Caco-2 (cell line): ENCODE results near the gene HES5. TPM values are rescaled to one million over a fixed set of nuclear protein-coding genes. Genes with fewer than 3 reads are reported as not detected.

Experiments
- BruUV-seq: library from RNA; stranded (reverse); fragments of 400-500 nt; replicated peaks from 2 replicates; lab custom pipeline; 2021; lab: Mats Ljungman, UMichigan
- CTCF ChIA-PET: fragments of 300-600 bp; sonication (Branson Sonifier 250); formaldehyde crosslinking; loops from one replicate; lab custom pipeline; 2022; ENCODE audit warnings: antibody characterized with exemption; lab: Charles Lee
- POLR2A ChIA-PET: fragments of 300-600 bp; sonication (Branson Sonifier 250); formaldehyde crosslinking; loops from one replicate; lab custom pipeline; 2022; ENCODE audit warnings: antibody characterized with exemption; lab: Charles Lee
- DNase-seq, 2 experiments: peaks; one replicate each; pipeline versions ENCODE4 v3.0.0 to v3.0.0-alpha.2; 2020 to 2022
- H3K27me3 ChIP-seq: replicated peaks from 2 replicates; pipeline ENCODE4 v1.6.0; 2011; ENCODE audit warnings: low read length; ENCODE audit not compliant: control insufficient read depth, insufficient read depth
- H3K36me3 ChIP-seq: 2 replicates; pipeline ENCODE4 v1.5.1; 2011; ENCODE audit warnings: low read length; ENCODE audit not compliant: control insufficient read depth, insufficient read depth
- H3K4me1 ChIP-seq: fragments of 250-450 bp; sonication (Bioruptor Pico); 2 replicates; pipeline ENCODE4 v1.5.1; 2020; ENCODE audit warnings: mild to moderate bottlenecking
- H3K4me3 ChIP-seq: 2 replicates; pipeline ENCODE4 v1.5.1; 2011; ENCODE audit warnings: low read depth, mild to moderate bottlenecking, control low read depth, low read length
- H3K9me3 ChIP-seq: fragments of 250-450 bp; sonication (Bioruptor Pico); 2 replicates; pipeline ENCODE4 v1.5.1; 2020; ENCODE audit warnings: mild to moderate bottlenecking, moderate library complexity
- H3K27ac Mint-ChIP-seq: one replicate; pipeline ENCODE4 v1.8.0; 2022; ENCODE audit warnings: mixed read lengths; ENCODE audit not compliant: unreplicated experiment
- H3K27me3 Mint-ChIP-seq: one replicate; pipeline ENCODE4 v1.8.0; 2022; ENCODE audit warnings: mixed read lengths; ENCODE audit not compliant: insufficient read depth, unreplicated experiment
- H3K36me3 Mint-ChIP-seq: one replicate; pipeline ENCODE4 v1.8.0; 2022; ENCODE audit warnings: mild to moderate bottlenecking, mixed read lengths; ENCODE audit not compliant: insufficient read depth, unreplicated experiment
- H3K4me1 Mint-ChIP-seq: one replicate; pipeline ENCODE4 v1.8.0; 2022; ENCODE audit warnings: low read depth, mixed read lengths; ENCODE audit not compliant: unreplicated experiment
- H3K4me3 Mint-ChIP-seq: one replicate; pipeline ENCODE4 v1.8.0; 2022; ENCODE audit warnings: mild to moderate bottlenecking, moderate library complexity, mixed read lengths; ENCODE audit not compliant: unreplicated experiment
- H3K9me3 Mint-ChIP-seq: one replicate; pipeline ENCODE4 v1.8.0; 2022; ENCODE audit warnings: mixed read lengths; ENCODE audit not compliant: unreplicated experiment
- CTCF ChIP-seq, 2 experiments: fragments of 200-600 bp in 1 of 2; IDR thresholded peaks; 1 replicate in 1 of 2; 2 replicates in 1 of 2; pipeline versions ENCODE4 v1.5.1 to v1.8.0; 2011 to 2022; ENCODE audit warnings: antibody characterized with exemption in 1 of 2, control low read depth in 1 of 2, inconsistent platforms in 1 of 2, low read depth in 1 of 2, low read length in 1 of 2, mild to moderate bottlenecking in 1 of 2, moderate library complexity in 1 of 2; ENCODE audit not compliant: insufficient read depth in 1 of 2, severe bottlenecking in 1 of 2, unreplicated experiment in 1 of 2
- intact Hi-C: fragments of 100-400 bp; cut with micrococcal nuclease; formaldehyde crosslinking; loops from one replicate; pipeline ENCODE4 v1.10.0; 2022; ENCODE audit not compliant: unreplicated experiment
- total RNA-seq: library from RNA; stranded (reverse); gene quantifications from 2 replicates; pipeline ENCODE4 v1.2.3, GENCODE V29; 2022

HES5 gene
- total RNA-seq, 1 experiment from 2014 or later, result not detected

- H3K9me3 ChIP-seq, result no peaks in the 10 kb centered on the region
- H3K36me3 Mint-ChIP-seq, result no peaks in the 10 kb centered on the region
- intact Hi-C loops, result no loop called here
- no peak overlapping the region for H3K27ac Mint-ChIP-seq
- no peak overlapping the region for H3K4me3 ChIP-seq
- H3K27me3 ChIP-seq, result no peaks in the 10 kb centered on the region
- peaks cover 4% of the 10 kb centered on the region; the same call in 1 of the 2 replicates for H3K4me1 ChIP-seq
- no peak overlapping the region for H3K4me3 Mint-ChIP-seq
- no TSS peak for BruUV-seq
- ChIA-PET CTCF (no interaction called here), POLR2A (no interaction called here)
- H3K4me1 Mint-ChIP-seq, result no peaks in the 10 kb centered on the region
- H3K36me3 ChIP-seq, result no peaks in the 10 kb centered on the region
- DNase-seq, result no peak
- H3K27me3 Mint-ChIP-seq, result no peaks in the 10 kb centered on the region
- TF ChIP-seq CTCF (IDR thresholded peaks at IDR 0.05; ENCODE audit: insufficient read depth in 1 of 2, low read depth in 1 of 2, low read length in 1 of 2, severe bottlenecking in 1 of 2, unreplicated experiment in 1 of 2), result no peak
- no peaks in the 10 kb centered on the region for H3K9me3 Mint-ChIP-seq
These were observed 47.0 kb downstream of the HES5 start for GRCh38 chr1:2483026-2483425.

GRCh38 chr1:2482588-2482987, 47.5 kb downstream of the HES5 start:
- DNase-seq, result no peak
- ChIA-PET POLR2A (no interaction called here), CTCF (no interaction called here)
- no peaks in the 10 kb centered on the region for H3K27me3 Mint-ChIP-seq
- no peak overlapping the region for H3K4me3 Mint-ChIP-seq
- intact Hi-C loops, result no loop called here
- no peaks in the 10 kb centered on the region for H3K9me3 ChIP-seq
- H3K36me3 Mint-ChIP-seq, result no peaks in the 10 kb centered on the region
- BruUV-seq, result no TSS peak
- H3K9me3 Mint-ChIP-seq, result no peaks in the 10 kb centered on the region
- no peak overlapping the region for H3K4me3 ChIP-seq
- H3K27me3 ChIP-seq, result no peaks in the 10 kb centered on the region
- H3K36me3 ChIP-seq, result no peaks in the 10 kb centered on the region
- TF ChIP-seq CTCF (IDR thresholded peaks at IDR 0.05; ENCODE audit: insufficient read depth in 1 of 2, low read depth in 1 of 2, low read length in 1 of 2, severe bottlenecking in 1 of 2, unreplicated experiment in 1 of 2), result no peak
- no peaks in the 10 kb centered on the region for H3K4me1 Mint-ChIP-seq
- H3K27ac Mint-ChIP-seq, result no peak overlapping the region
- peaks cover 6% of the 10 kb centered on the region; the same call in 1 of the 2 replicates for H3K4me1 ChIP-seq

- Histone ChIP-seq H3K4me3 (no peak overlapping the region), H3K9me3 (no peaks in the 10 kb centered on the region), H3K36me3 (no peaks in the 10 kb centered on the region), H3K27me3 (no peaks in the 10 kb centered on the region), H3K4me1 (peaks cover 6% of the 10 kb centered on the region; the same call in 1 of the 2 replicates)
- intact Hi-C loops, result no loop called here
- ChIA-PET CTCF (no interaction called here), POLR2A (no interaction called here)
- no TSS peak for BruUV-seq
- no peaks in the 10 kb centered on the region for H3K9me3 Mint-ChIP-seq
- no peaks in the 10 kb centered on the region for H3K4me1 Mint-ChIP-seq
- H3K4me3 Mint-ChIP-seq, result no peak overlapping the region
- H3K27me3 Mint-ChIP-seq, result no peaks in the 10 kb centered on the region
- TF ChIP-seq CTCF (IDR thresholded peaks at IDR 0.05; ENCODE audit: insufficient read depth in 1 of 2, low read depth in 1 of 2, low read length in 1 of 2, severe bottlenecking in 1 of 2, unreplicated experiment in 1 of 2), result no peak
- no peak overlapping the region for H3K27ac Mint-ChIP-seq
- no peaks in the 10 kb centered on the region for H3K36me3 Mint-ChIP-seq
- no peak for DNase-seq
These were observed 48.2 kb downstream of the HES5 start for GRCh38 chr1:2481885-2482284.
